ENCODE results near the gene STBD1.

Gene STBD1

GRCh38 chr4:76305971-76306881 lies at the start of gene STBD1:
STBD1 (plus strand) TSS chr4:76306733; CDS start chr4:76306770, 37 bp downstream.
- DNase-seq (ENCODE audit: low read depth): peak; percentile 40
- TF ChIP-seq CTCF (IDR thresholded peaks at IDR 0.05; ENCODE audit: control insufficient read depth, extremely low read depth, insufficient read depth): no peak
- H3K4me3 ChIP-seq (ENCODE audit: low read depth, low read length): peak within 1 kb of the TSS; percentile 85

GRCh38 chr4:76256968-76257367 lies 49.6 kb upstream of the STBD1 start:
- H3K4me3 ChIP-seq (ENCODE audit: low read depth, low read length): no peak overlapping the region
- no peak for DNase-seq (ENCODE audit: low read depth)
- TF ChIP-seq CTCF (IDR thresholded peaks at IDR 0.05; ENCODE audit: control insufficient read depth, extremely low read depth, insufficient read depth): no peak

- no peak for TF ChIP-seq CTCF (IDR thresholded peaks at IDR 0.05; ENCODE audit: control insufficient read depth, extremely low read depth, insufficient read depth)
- no peak overlapping the region for H3K4me3 ChIP-seq (ENCODE audit: low read depth, low read length)
Measured at GRCh38 chr4:76257824-76258223, 48.7 kb upstream of the STBD1 start.

GRCh38 chr4:76260571-76260970 lies 46.0 kb upstream of the STBD1 start:
- DNase-seq (ENCODE audit: low read depth): no peak
- TF ChIP-seq CTCF (IDR thresholded peaks at IDR 0.05; ENCODE audit: control insufficient read depth, extremely low read depth, insufficient read depth): no peak
- no peak overlapping the region for H3K4me3 ChIP-seq (ENCODE audit: low read depth, low read length)

More at GRCh38 chr4:76257824-76258223, 48.7 kb upstream of the STBD1 start:
- no peak for DNase-seq (ENCODE audit: low read depth)

- TF ChIP-seq CTCF (IDR thresholded peaks at IDR 0.05; ENCODE audit: control insufficient read depth, extremely low read depth, insufficient read depth): no peak
- no peak for DNase-seq (ENCODE audit: low read depth)
- H3K4me3 ChIP-seq (ENCODE audit: low read depth, low read length): no peak overlapping the region
Measured at GRCh38 chr4:76265631-76266218, 40.8 kb upstream of the STBD1 start.

GRCh38 chr4:76266627-76267026 lies 39.9 kb upstream of the STBD1 start:
- H3K4me3 ChIP-seq (ENCODE audit: low read depth, low read length): no peak overlapping the region
- TF ChIP-seq CTCF (IDR thresholded peaks at IDR 0.05; ENCODE audit: control insufficient read depth, extremely low read depth, insufficient read depth): no peak
- DNase-seq (ENCODE audit: low read depth): no peak

All from LNCaP clone FGC (cell line).